Mesenchymal stem cell (in vitro differentiated cells and primary cell): ENCODE measurements around the gene NOTCH1.

Source experiments
- DNase-seq: peaks from one replicate; pipeline ENCODE4 v3.0.0-alpha.2; 2013
- H2AFZ ChIP-seq: one replicate; pipeline ENCODE4 v1.6.1; 2013; ENCODE audit warnings: low read depth, mild to moderate bottlenecking, control low read depth, inconsistent platforms, low read length, moderate library complexity
- H2AK5ac ChIP-seq: 2 replicates; pipeline ENCODE4 v1.6.1; 2013; ENCODE audit warnings: low read length, moderate library complexity, mild to moderate bottlenecking, inconsistent platforms; ENCODE audit not compliant: severe bottlenecking
- H2BK120ac ChIP-seq: one replicate; pipeline ENCODE4 v1.6.1; 2013; ENCODE audit warnings: low read depth, mild to moderate bottlenecking, inconsistent platforms, low read length, moderate library complexity
- H2BK12ac ChIP-seq, 2 experiments: one replicate each; pipeline ENCODE4 v1.6.1; 2013; ENCODE audit warnings: inconsistent platforms in 2 of 2, low read length in 2 of 2, mild to moderate bottlenecking in 2 of 2, moderate library complexity in 2 of 2, control low read depth in 1 of 2
- H2BK15ac ChIP-seq: one replicate; pipeline ENCODE4 v1.6.1; 2013; ENCODE audit warnings: mild to moderate bottlenecking, low read depth, inconsistent platforms; ENCODE audit not compliant: poor library complexity, severe bottlenecking
- H2BK5ac ChIP-seq: 2 replicates; pipeline ENCODE4 v1.6.1; 2013; ENCODE audit warnings: low read depth, mild to moderate bottlenecking, low read length, control low read depth, inconsistent platforms; ENCODE audit not compliant: poor library complexity, severe bottlenecking
- H3K14ac ChIP-seq, 2 experiments: one replicate each; pipeline ENCODE4 v1.6.1; 2013; ENCODE audit warnings: inconsistent platforms in 2 of 2, low read length in 2 of 2, control low read depth in 1 of 2, mild to moderate bottlenecking in 1 of 2, moderate library complexity in 1 of 2
- H3K18ac ChIP-seq, 2 experiments: one replicate each; pipeline ENCODE4 v1.6.1; 2013; ENCODE audit warnings: inconsistent platforms in 2 of 2, low read length in 2 of 2, control low read depth in 1 of 2, low read depth in 1 of 2, mild to moderate bottlenecking in 1 of 2
- H3K23ac ChIP-seq, 2 experiments: one replicate each; pipeline ENCODE4 v1.6.1; 2013; ENCODE audit warnings: inconsistent platforms in 2 of 2, low read length in 2 of 2, mild to moderate bottlenecking in 2 of 2, moderate library complexity in 2 of 2, control low read depth in 1 of 2
- H3K27ac ChIP-seq: 2 replicates; pipeline ENCODE4 v1.5.1; 2013; ENCODE audit warnings: mild to moderate bottlenecking, moderate library complexity, low read length, control low read depth, inconsistent platforms; ENCODE audit not compliant: poor library complexity, severe bottlenecking
- H3K27me3 ChIP-seq, 2 experiments: 2 replicates each; pipeline versions ENCODE4 v1.6.1 to v1.7.0; 2013; ENCODE audit warnings: low read length in 2 of 2, mild to moderate bottlenecking in 2 of 2, moderate library complexity in 2 of 2, control low read depth in 1 of 2, inconsistent platforms in 1 of 2; ENCODE audit not compliant: control insufficient read depth in 1 of 2, insufficient read depth in 1 of 2
- H3K36me3 ChIP-seq, 2 experiments: 2 replicates each; pipeline versions ENCODE4 v1.6.1 to v1.7.0; 2013; ENCODE audit warnings: low read length in 2 of 2, control low read depth in 1 of 2, inconsistent platforms in 1 of 2, low read depth in 1 of 2, mild to moderate bottlenecking in 1 of 2; ENCODE audit not compliant: insufficient read depth in 2 of 2, control insufficient read depth in 1 of 2
- H3K4ac ChIP-seq, 2 experiments: one replicate each; pipeline ENCODE4 v1.6.1; 2013; ENCODE audit warnings: inconsistent platforms in 2 of 2, low read length in 2 of 2, mild to moderate bottlenecking in 2 of 2, moderate library complexity in 2 of 2, control low read depth in 1 of 2, low read depth in 1 of 2
- H3K4me1 ChIP-seq: 2 replicates; pipeline ENCODE4 v1.6.1; 2013; ENCODE audit warnings: low read depth, low read length, control low read depth; ENCODE audit not compliant: control insufficient read depth, insufficient read depth
- H3K4me2 ChIP-seq: 2 replicates; pipeline ENCODE4 v1.6.1; 2013; ENCODE audit warnings: low read length, mild to moderate bottlenecking, inconsistent platforms; ENCODE audit not compliant: poor library complexity, severe bottlenecking
- H3K4me3 ChIP-seq, 2 experiments: 2 replicates each; pipeline versions ENCODE4 v1.5.1 to v1.7.0; 2013; ENCODE audit warnings: low read length in 2 of 2, mild to moderate bottlenecking in 2 of 2, control low read depth in 1 of 2, low read depth in 1 of 2; ENCODE audit not compliant: insufficient read depth in 1 of 2
- H3K79me1 ChIP-seq: replicated peaks from 2 replicates; pipeline ENCODE4 v1.6.1; 2013; ENCODE audit warnings: mild to moderate bottlenecking, control low read depth, low read length, inconsistent platforms; ENCODE audit not compliant: poor library complexity, severe bottlenecking
- H3K9ac ChIP-seq: 2 replicates; pipeline ENCODE4 v1.7.0; 2013; ENCODE audit warnings: mild to moderate bottlenecking, low read length, moderate library complexity
- H3K9me3 ChIP-seq: 2 replicates; pipeline ENCODE4 v1.7.0; 2013; ENCODE audit warnings: mild to moderate bottlenecking, low read length; ENCODE audit not compliant: control insufficient read depth
- H4K8ac ChIP-seq: one replicate; pipeline ENCODE4 v1.6.1; 2013; ENCODE audit warnings: inconsistent platforms, mild to moderate bottlenecking, low read length, moderate library complexity
- H4K91ac ChIP-seq: one replicate; pipeline ENCODE4 v1.6.1; 2013; ENCODE audit warnings: mild to moderate bottlenecking, low read length, inconsistent platforms
- WGBS: methylation state at CpG from one replicate; pipeline ENCODE4 v1.1.7; 2013; ENCODE audit warnings: mixed read lengths; 5-methylcytosine and 5-hydroxymethylcytosine counted together

The NOTCH1 gene

GRCh38 chr9:136473354-136473721 is 72.5 kb downstream of the NOTCH1 start:
- no peak overlapping the region for H3K23ac ChIP-seq
- H3K18ac ChIP-seq = no peak overlapping the region
- H3K4me1 ChIP-seq = peaks cover 2% of the 10 kb centered on the region
- H3K27me3 ChIP-seq = no peaks in the 10 kb centered on the region
- H3K4me2 ChIP-seq = no peak overlapping the region
- 98% methylated on average over 14 of the region's 14 CpGs for WGBS
- H2AFZ ChIP-seq = no peak overlapping the region
- peaks cover 59% of the 10 kb centered on the region for H3K79me1 ChIP-seq
- H3K4ac ChIP-seq = no peak overlapping the region
- H2BK12ac ChIP-seq = no peak overlapping the region
- no peak overlapping the region for H4K8ac ChIP-seq
- H4K91ac ChIP-seq = no peak overlapping the region
- H2BK120ac ChIP-seq = no peak overlapping the region
- H2BK5ac ChIP-seq = no peak overlapping the region
- H3K36me3 ChIP-seq = peaks cover 96 to 99% of the 10 kb centered on the region in 2 experiments
- H3K9ac ChIP-seq = no peak overlapping the region
- no peak overlapping the region for H2BK15ac ChIP-seq
- no peak overlapping the region for H3K27ac ChIP-seq
- no peaks in the 10 kb centered on the region for H3K9me3 ChIP-seq
- H3K14ac ChIP-seq = no peak overlapping the region
- DNase-seq = no peak
- H3K4me3 ChIP-seq = no peak overlapping the region
- no peak overlapping the region for H2AK5ac ChIP-seq

- H2BK15ac ChIP-seq = no peak overlapping the region
These were observed 73.1 kb downstream of the NOTCH1 start for GRCh38 chr9:136472640-136473353.

DNA sequence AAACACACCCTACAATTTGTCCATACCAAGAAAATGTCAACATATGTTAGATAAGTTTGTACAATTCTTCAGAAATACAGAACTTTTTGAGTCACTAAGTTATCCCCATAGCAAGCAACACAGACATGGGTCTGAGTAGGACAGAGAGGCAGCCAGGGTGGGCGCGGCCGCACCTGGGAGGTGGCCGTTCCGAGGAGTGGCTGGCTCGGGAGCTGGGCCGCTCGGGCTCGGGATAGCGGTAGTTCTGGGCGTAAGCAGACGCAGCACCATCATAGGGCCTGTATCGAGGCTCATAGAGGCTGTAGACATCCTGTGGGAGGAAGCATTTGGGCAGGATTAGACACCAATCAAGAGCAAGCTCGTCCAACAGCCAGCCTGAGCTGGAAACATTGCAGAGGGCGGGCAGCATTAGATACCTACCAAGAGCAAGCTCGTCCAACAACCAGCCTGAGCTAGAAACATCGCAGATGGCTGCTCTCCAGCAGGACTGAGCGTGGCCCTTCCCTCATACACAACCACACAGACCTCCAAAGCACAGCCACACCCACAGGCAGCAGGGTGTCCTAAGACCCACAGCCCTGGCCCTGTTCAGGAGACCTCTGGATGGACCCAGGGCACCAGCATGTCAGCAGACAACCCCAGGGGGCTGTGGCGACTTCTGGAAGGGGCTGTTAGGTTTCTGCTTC is 73.9 kb downstream of the NOTCH1 start:
- Histone ChIP-seq H3K9me3 (no peaks in the 10 kb centered on the region), H3K27me3 (no peaks in the 10 kb centered on the region), H4K91ac (no peak overlapping the region), H2AFZ (no peak overlapping the region), H2BK15ac (no peak overlapping the region), H4K8ac (no peak overlapping the region), H3K79me1 (peaks cover 58% of the 10 kb centered on the region), H3K4ac (no peak overlapping the region), H3K4me2 (no peak overlapping the region), H3K36me3 (peaks cover 87 to 100% of the 10 kb centered on the region in 2 experiments), H3K4me1 (peaks cover 4% of the 10 kb centered on the region), H2BK5ac (no peak overlapping the region), H2BK12ac (no peak overlapping the region), H3K14ac (no peak overlapping the region), H2AK5ac (no peak overlapping the region), H3K4me3 (no peak overlapping the region), H3K23ac (no peak overlapping the region), H3K27ac (no peak overlapping the region), H3K9ac (no peak overlapping the region), H3K18ac (no peak overlapping the region), H2BK120ac (no peak overlapping the region)
- WGBS = 96% methylated on average over 19 of the region's 19 CpGs
- no peak for DNase-seq

More at GRCh38 chr9:136472640-136473353, 73.1 kb downstream of the NOTCH1 start:
- H3K23ac ChIP-seq = no peak overlapping the region
- H3K18ac ChIP-seq = no peak overlapping the region
- peaks cover 2% of the 10 kb centered on the region for H3K4me1 ChIP-seq
- H3K4ac ChIP-seq = no peak overlapping the region
- no peak overlapping the region for H4K91ac ChIP-seq
- no peak overlapping the region for H3K4me3 ChIP-seq
- peaks cover 60% of the 10 kb centered on the region for H3K79me1 ChIP-seq
- H3K36me3 ChIP-seq = peaks cover 93 to 99% of the 10 kb centered on the region in 2 experiments
- no peak overlapping the region for H2AK5ac ChIP-seq
- H3K9ac ChIP-seq = no peak overlapping the region
- no peak overlapping the region for H3K14ac ChIP-seq
- H2BK120ac ChIP-seq = no peak overlapping the region
- 97% methylated on average over 27 of the region's 28 CpGs for WGBS
- H4K8ac ChIP-seq = peak overlapping the region; percentile 30
- H3K4me2 ChIP-seq = no peak overlapping the region
- H2BK5ac ChIP-seq = no peak overlapping the region
- H3K9me3 ChIP-seq = no peaks in the 10 kb centered on the region
- no peak overlapping the region for H3K27ac ChIP-seq
- no peak overlapping the region for H2BK12ac ChIP-seq
- H3K27me3 ChIP-seq = no peaks in the 10 kb centered on the region
- H2AFZ ChIP-seq = no peak overlapping the region
- DNase-seq = no peak

DNA sequence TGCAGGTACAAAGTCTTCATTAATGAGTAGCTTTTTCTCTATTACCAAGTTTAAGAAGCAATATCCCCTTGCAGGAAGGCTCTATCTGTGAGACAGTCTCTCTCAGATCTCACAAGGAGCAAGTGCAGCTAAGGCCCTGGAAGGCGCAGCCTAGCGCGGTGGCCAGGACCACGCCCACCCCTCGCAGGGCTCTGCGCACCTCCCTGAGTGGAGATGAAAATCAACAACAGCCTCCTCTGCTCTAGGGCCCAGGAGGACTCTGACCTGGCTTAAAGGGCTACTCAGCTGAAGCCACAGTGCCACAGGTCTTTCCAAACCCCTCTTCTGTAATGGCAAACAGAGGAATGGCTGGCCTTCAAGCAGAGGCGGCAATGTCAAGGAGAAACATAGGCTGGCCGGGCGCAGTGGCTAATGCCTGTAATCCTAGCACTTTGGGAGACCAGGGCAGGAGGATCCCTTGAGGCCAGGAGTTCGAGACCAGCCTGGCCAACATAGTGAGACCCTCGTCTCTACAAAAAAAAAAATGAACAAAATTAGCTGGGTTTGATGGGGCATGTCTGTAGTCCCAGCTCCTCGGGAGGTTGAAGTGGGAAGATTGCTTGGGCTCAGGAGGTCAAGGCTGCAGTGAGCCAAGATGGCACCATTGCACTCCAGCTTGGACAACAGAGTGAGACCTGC is 74.9 kb downstream of the NOTCH1 start:
- no peaks in the 10 kb centered on the region for H3K9me3 ChIP-seq
- H3K4ac ChIP-seq = no peak overlapping the region
- peaks cover 56% of the 10 kb centered on the region for H3K79me1 ChIP-seq
- no peak overlapping the region for H3K4me2 ChIP-seq
- H2AFZ ChIP-seq = no peak overlapping the region
- no peak overlapping the region for H2BK15ac ChIP-seq
- no peak overlapping the region for H3K14ac ChIP-seq
- H2BK120ac ChIP-seq = no peak overlapping the region
- H4K91ac ChIP-seq = no peak overlapping the region
- no peak overlapping the region for H3K18ac ChIP-seq
- H3K9ac ChIP-seq = no peak overlapping the region
- WGBS = 98% methylated on average over 12 of the region's 12 CpGs
- no peak overlapping the region for H3K27ac ChIP-seq
- no peak overlapping the region for H4K8ac ChIP-seq
- no peaks in the 10 kb centered on the region for H3K27me3 ChIP-seq
- H2BK5ac ChIP-seq = no peak overlapping the region
- no peak for DNase-seq
- H3K4me1 ChIP-seq = peaks cover 6% of the 10 kb centered on the region
- no peak overlapping the region for H3K23ac ChIP-seq
- H3K4me3 ChIP-seq = no peak overlapping the region
- H2BK12ac ChIP-seq = no peak overlapping the region
- H2AK5ac ChIP-seq = no peak overlapping the region
- peaks cover 87 to 100% of the 10 kb centered on the region in 2 experiments for H3K36me3 ChIP-seq
